ENCODE results near the gene PNPLA2.

The PNPLA2 gene

DNA sequence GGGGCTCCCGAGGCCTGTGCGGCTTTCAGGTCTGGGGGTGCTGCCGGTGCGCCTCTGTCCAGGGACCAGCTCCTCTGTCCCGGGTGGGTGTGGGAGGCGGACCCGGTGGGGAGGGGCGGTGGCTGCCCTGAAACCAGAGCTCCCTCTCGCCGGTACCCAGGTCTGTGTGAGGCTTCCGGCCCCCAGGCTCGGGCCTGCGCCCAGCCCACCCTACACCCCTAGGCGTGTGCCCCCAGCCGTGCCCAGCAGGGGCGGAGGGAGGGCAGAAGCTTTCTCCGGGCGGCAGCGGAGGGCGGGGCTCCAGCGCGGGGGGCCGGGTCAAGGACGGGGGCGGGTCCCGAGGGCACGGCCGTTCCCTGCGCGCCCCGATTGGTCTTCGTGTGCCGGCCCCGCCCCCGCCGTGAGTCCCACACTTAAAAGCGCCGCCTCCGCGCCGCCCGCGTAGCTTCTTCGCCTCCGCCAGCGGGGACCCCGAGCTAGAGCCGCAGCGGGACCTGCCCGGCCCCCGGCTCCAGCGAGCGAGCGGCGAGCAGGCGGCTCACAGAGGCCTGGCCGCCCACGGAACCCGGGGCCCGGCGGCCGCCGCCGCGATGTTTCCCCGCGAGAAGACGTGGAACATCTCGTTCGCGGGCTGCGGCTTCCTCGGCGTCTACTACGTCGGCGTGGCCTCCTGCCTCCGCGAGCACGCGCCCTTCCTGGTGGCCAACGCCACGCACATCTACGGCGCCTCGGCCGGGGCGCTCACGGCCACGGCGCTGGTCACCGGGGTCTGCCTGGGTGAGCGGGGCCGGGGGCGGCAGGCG is 616 bp downstream of the PNPLA2 start:
- peak; percentile 96 for DNase-seq (ENCODE audit: low spot score)

DNA sequence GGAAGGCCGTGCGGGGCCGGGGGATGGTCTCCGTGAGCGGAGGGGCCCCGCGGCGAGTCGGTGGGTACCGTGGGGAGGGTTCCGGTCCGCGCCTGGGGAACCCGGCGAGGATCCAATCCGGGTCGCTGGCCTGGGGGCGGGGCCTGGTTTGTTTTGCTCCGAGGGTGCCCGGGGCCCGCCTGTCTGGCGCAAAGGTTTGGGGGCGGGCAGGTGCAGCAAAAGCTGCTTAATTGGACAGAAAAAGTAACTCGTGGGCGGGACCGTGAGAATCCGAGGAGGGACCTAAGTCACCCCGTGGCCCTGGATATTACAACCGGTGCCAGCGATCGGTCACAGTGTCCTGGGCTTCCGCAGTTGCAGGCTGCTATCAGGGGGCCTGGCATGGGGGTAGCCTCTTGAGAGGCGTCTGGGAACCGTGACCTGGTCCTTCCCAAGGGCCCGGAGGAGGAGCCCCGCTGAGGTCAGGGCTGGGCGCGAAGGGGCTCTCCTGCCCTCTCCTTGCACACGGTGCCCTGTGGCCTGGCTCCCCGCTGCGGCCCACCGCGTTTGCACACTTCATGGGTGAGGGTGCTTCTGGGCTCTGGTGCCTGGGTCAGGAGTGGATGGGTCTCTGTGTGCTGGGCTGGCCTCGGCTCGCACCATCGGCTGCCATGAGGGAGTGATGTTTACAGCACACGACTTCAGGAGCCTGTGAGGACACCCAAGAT is 1.4 kb downstream of the PNPLA2 start:
- DNase-seq (ENCODE audit: low spot score): peak; percentile 74

DNA sequence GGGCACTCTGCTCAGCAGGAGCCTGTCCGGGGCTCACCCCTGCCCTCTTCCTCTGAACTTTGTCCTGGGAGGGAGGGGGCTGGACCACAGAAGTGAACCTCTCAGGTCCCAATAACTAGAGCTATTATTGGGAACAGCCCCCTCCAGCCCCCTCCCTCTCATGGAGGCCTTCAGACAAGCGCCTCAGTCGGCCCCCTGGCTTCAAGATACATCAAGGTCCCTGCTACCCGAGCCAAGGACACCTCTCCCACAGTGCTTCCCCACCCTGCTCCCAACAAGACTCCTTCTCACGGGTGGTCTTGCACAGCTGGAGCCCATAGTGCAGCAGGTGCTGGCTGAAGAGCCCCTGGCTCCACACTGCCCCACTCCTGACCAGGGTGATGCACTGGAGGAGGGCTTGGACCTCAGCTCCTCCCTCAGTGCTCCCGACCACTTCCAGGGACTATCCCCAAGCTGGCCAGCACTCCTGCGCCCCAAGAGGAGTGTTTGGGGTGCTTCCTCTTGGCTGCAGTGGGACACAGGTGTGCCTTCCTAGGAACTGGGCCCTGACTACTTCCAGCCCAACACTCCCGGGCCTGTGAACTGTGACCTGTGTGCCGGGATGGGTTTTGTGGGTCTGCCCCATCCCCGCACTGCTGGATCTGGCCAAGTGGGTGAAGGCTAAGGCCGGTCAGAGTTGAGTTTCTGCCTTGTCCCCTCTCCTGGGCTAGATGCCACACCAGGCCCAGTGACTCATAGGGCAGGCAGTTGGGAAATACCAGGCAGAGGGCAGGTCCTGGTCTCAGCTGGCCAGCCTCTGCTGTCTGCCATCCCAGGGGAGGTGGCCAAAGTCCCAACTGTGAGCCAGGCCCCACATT is 2.2 kb downstream of the PNPLA2 start:
- DNase-seq (ENCODE audit: low spot score): peak; percentile 82

DNA sequence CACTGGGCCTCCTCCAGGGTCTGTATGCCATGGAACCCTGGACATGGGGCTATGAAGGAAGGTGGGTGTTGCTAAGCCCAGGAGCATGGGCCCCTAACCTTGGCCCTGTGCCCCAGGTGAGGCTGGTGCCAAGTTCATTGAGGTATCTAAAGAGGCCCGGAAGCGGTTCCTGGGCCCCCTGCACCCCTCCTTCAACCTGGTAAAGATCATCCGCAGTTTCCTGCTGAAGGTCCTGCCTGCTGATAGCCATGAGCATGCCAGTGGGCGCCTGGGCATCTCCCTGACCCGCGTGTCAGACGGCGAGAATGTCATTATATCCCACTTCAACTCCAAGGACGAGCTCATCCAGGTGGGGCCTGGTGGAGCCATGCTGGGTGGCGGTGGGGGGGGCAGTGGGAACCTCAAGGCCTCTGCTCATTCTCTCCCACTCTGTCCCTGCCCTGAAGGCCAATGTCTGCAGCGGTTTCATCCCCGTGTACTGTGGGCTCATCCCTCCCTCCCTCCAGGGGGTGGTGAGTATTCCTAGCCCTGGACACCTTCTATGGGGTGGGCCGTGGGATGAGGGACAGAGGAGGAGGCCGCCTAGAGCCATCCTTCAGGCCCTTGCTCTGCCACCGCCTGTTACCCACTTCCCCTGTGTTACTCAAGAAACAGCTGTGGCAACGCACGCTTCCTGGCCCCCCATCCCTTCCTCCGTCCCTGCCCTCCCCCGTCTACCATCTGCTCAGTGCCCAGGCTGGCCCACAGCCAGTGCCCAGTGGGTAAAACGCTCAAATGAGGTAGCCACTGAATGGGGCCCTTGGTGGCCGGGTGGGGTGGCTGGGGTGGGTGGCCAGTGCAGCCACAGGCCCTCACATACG is 3.0 kb downstream of the PNPLA2 start:
- no peak for DNase-seq (ENCODE audit: low spot score)

DNA sequence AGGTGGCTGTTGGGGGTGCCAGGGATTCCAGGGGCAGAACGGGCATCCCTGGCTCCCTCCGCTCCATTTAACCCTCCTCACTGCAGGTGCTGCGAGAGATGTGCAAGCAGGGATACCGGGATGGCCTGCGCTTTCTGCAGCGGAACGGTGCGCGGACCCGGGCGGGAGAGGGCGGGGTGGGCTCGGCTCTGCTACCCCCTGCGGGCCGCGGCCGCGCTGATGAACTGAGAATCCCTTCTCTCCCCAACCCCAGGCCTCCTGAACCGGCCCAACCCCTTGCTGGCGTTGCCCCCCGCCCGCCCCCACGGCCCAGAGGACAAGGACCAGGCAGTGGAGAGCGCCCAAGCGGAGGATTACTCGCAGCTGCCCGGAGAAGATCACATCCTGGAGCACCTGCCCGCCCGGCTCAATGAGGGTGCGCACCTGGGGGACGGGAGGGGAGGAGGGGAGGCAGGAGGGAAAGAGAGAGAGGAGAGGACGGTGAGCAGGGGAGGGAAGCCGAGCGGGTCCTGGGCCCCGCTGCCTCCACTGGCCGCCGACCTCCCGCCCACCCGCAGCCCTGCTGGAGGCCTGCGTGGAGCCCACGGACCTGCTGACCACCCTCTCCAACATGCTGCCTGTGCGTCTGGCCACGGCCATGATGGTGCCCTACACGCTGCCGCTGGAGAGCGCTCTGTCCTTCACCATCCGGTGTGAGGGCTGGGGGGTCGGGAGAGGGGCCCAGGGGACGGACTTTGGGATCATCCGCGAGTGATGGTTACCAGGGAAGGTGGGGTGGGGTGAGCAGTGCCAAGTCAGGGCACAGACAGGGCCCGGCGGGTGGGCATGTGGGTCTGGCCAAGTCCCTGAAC is 5.0 kb downstream of the PNPLA2 start:
- no peak for DNase-seq (ENCODE audit: low spot score)

DNA sequence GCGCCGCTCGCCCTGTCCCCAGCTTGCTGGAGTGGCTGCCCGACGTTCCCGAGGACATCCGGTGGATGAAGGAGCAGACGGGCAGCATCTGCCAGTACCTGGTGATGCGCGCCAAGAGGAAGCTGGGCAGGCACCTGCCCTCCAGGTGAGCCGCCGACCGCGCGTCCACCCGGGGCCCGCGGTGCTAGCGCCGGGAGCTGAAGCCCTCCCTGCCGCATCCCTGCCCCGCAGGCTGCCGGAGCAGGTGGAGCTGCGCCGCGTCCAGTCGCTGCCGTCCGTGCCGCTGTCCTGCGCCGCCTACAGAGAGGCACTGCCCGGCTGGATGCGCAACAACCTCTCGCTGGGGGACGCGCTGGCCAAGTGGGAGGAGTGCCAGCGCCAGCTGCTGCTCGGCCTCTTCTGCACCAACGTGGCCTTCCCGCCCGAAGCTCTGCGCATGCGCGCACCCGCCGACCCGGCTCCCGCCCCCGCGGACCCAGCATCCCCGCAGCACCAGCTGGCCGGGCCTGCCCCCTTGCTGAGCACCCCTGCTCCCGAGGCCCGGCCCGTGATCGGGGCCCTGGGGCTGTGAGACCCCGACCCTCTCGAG is 5.7 kb downstream of the PNPLA2 start:
- no peak for DNase-seq (ENCODE audit: low spot score)

DNA sequence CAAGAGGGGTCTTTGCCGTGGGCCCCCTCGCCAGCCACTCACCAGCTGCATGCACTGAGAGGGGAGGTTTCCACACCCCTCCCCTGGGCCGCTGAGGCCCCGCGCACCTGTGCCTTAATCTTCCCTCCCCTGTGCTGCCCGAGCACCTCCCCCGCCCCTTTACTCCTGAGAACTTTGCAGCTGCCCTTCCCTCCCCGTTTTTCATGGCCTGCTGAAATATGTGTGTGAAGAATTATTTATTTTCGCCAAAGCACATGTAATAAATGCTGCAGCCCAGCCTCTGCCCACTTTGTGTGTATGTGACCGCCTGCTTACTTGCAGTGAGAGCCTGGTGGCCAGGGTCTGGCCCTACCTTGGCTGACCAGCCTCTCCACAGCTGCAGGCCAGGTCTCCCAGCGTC is 6.2 kb downstream of the PNPLA2 start:
- DNase-seq (ENCODE audit: low spot score): no peak

DNA sequence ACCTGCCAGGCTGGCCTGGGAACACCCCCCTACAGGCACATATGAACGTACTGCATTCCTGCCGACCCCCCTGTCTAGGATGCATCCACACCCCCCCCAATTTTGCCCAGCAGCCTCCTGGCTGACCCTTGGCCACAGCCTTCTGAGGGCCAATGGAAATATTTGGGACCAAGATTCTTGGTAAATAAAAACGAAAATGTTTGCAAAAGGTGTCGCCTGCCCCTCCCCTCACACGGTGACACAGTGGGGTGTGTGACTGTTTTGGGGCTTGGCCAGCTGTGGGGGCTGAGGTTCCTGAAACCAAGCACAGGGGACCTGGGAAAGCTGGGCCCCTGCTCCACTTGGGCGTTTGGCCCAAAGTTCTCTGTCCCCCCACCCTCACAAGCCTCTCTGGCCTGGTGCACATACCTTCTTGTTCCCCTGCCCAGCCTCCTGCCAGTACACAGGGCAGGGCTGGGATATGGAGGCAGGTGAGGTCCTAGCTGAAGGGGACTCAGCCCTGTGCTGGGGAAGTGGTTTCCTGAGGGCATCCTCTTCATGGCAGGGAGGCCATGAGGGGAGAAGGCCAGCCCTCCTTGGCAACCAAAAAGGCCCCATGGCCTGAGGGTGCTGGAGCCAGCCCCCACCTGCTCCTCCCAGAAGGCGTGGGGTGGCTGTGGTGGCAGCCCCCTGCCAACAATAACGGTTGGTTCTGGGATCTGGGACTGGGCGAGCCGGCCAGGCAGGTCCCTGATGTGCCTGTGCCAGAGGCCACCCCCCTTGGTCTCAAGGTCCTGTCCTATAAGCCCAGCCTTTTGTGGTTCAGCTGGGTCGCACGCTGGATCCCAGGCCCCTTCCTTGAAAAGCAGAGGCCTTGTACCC is 6.9 kb downstream of the PNPLA2 start:
- DNase-seq (ENCODE audit: low spot score): no peak

DNA sequence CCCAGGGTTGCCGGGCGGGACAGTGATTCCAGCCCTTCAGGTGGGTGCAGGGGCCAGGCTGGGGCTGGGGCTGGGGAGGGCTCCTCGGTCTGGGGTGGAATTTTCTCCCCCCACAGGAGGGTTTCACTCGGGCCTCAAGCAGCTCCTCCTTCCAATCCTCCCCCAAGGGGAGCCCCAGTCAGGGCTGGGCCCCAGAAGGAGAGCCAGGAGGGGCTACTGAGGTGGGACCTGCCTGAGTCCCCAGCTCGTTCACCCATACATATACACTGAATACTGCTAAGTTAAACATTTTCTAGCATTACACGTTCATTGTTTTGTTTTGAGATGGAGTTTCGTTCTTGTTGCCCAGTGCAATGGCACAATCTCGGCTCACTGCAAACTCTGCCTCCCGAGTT is 7.5 kb downstream of the PNPLA2 start:
- DNase-seq (ENCODE audit: low spot score): no peak

DNA sequence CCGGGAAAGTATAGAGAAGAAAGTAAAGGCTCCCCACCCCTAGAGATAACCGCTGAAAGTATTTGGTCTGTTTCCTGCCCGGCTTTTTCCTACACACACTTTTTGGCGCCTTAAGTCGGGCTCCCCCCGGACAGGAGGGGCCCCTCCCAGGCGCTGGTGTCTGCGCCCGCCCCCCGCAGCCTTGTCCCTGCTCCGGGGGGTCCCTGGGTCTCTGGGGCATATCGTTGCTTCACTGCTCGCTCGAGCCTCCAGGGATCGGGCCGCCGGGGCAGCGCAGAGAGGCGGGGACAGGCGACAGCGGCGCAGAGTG is 8.1 kb downstream of the PNPLA2 start:
- no peak for DNase-seq (ENCODE audit: low spot score)

DNA sequence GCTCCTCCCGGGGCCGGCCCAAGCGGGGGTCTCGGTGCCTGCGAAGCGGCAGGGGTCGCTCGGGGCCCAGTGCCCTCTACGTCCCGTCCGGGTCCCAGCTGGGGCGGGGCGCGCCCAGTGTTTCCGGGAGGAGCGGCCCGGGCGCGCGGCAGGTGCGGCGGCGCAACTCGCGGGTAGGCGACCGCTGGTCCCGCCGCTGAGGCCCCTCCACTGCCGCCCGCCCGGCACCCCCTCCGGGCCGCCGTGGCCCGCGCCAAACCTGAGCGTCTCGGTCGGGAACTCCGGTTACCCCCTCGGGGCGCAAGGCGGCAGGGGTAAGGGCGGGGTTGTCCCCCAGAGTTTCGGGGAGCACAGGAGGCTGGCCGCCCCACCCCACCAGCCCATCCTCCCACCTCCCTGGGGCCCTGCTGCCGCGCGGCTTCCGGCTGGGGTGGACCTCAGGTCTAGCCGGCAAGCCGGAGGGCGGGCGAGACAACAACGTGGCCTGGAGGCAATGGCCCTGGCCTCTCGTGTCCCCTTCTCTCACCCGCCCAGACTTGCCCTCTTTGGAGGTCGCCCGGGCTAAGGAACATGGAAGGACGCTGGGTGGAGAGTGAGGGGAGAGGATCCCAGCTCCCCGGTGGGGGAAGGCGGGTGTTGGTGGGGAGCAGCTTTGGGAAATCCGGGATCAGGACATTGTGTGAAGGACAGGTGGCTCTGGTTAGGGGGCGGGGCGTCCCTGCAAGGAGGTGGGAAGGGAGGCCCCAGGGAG is 8.6 kb downstream of the PNPLA2 start:
- DNase-seq (ENCODE audit: low spot score): no peak

DNA sequence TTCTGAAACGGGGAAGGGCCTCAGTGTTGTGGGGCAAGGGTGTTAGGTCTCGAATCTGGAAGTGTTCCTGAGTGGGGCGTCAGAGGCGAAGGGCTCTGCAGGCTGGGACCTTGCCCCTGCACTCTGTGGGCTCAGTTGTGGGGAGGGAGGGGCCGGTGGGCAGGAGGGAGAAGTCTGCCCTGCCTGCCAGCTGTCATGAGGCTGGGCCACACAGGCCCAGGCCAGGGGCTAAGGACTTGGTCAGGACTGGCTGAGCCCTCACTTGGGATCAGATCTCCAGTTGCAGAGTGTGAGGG is 9.1 kb downstream of the PNPLA2 start, which contains the start of gene CRACR2B:
CRACR2B (plus strand) TSS at position 23 of the 296 bp plus-strand sequence. CDS start 689 bp downstream, outside the sequence.
- no peak for DNase-seq (ENCODE audit: low spot score)

DNA sequence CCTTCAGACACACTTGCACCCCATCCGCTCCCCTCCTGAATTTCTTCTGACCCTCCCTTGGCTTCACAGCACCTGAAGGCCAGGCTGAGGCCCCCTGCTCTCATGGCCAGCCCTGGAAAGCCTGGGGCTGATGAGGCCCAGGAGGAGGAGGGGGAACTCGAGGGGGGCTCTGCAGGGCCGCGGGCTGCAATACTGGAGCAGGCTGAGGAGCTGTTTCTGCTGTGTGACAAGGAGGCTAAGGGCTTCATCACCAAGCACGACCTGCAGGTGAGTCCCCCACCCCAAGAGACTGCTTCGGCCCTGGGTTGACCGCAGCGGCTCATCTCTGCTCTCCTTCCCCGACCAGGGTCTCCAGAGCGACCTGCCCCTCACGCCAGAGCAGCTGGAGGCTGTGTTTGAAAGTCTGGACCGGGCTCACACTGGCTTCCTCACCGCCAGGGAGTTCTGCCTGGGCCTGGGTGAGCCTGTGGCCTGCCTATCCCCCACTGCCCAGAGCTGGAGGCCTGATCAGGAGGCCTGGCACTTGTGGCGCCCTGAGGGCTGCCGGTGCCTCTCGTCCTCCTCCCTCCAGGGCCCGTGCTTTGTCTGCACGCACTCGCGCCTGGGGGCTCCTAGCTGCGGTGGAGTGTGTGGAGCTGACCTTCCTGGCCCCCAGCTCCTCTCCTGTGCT is 9.9 kb downstream of the PNPLA2 start:
- no peak for DNase-seq (ENCODE audit: low spot score)

DNA sequence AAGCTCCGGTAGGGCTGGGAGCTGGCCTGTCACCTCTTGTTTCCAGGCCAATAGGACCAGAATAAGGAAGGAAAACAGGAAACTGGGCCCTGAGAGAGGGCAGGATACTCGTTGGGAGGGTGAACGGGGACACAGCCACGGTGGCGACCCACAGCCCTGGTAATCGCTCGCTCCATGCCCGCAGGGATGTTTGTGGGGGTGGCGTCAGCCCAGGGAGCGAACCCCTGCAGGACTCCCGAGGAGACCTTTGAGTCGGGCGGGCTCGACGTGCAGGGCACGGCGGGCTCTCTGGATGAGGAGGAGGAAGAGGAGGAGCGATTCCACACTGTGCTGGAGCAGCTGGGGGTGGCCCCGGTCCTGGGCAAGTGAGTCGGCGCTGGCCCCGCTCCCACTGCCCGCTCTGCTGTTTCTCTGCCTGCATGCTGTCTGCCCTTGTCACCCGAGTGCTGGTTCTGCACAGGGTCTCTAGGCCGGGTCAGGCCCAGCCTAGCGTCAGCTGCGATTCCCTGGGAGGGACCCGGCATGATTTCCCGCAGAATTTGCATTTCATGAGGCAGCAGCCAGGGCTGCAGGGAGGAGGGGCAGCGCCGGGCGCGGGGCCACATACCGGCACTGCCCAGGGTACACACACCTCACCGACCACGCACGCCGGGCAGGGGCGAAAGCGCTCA is 10.6 kb downstream of the PNPLA2 start:
- no peak for DNase-seq (ENCODE audit: low spot score)

DNA sequence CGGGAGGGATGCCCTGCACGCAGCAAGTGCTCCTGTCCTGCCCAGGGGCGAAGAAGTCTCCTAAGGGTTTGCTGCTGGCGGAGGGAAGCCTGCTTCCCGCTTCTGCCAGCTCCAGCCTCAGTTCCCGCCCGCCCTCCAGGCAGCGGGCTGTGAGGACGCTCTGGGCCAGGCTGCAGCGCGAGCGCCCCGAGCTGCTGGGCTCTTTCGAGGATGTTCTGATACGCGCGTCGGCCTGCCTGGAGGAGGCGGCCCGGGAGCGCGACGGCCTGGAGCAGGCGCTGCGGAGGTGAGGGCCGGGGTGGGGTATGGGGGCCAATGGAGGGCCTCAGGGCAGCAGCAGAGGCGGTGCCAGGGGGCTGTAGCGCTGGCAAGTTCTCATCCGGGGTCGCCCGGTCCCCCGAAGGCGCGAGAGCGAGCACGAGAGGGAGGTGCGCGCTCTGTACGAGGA is 11.2 kb downstream of the PNPLA2 start:
- DNase-seq (ENCODE audit: low spot score): no peak

DNA sequence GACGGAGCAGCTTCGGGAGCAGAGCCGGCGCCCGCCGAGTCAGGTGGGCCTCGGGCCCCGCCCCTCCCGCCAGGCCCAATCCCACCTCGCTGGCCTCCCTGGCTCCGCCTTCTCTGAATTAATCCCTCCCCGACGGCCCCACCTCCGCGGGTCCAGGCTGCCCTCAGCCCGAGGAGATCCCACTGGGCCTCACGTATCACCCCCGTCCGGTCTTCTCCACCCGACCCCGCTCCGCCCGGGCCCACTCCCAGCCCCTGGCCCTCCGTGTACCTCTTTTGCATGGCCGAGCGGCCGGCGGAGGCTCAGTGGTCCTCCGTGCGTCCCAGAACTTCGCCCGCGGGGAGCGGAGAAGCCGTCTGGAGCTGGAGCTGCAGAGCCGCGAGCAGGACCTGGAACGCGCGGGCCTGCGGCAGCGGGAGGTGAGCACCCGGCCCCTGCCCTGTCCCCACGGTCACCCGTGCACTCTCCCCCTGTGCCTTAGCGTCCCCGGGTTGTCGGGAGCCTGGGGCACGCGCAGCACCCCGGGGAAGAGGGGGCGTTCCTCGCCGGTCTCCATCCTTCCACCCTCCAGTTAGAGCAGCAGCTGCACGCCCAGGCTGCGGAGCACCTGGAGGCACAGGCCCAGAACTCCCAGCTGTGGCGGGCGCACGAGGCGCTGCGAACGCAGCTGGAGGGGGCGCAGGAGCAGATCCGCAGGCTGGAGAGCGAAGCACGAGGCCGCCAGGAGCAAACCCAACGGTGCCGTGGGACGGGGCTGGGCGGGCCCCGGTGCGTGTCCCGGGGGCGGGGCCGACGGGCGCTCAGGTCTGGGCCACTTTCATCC is 11.8 kb downstream of the PNPLA2 start:
- peak; percentile 83 for DNase-seq (ENCODE audit: low spot score)

Data from GM03348 (cell line).